NCI-H226 (cell line): ENCODE data around the gene NOTUM.
"Not testable (repeated sequence)": the region's sequence is repeated elsewhere in the genome, so short reads cannot be mapped to it uniquely, and the experiment has no call there.

Experiments
- DNase-seq: peaks from one replicate; pipeline ENCODE4 v3.0.0-alpha.2; 2015

The NOTUM gene

GRCh38 chr17:81956607-81957589 lies 4.1 kb downstream of the NOTUM start:
- DNase-seq: no peak

- DNase-seq: no peak
Observed at GRCh38 chr17:81955756-81956544, 5.0 kb downstream of the NOTUM start.

GRCh38 chr17:81955058-81955681 lies 5.8 kb downstream of the NOTUM start:
- no peak for DNase-seq

- DNase-seq: no peak
Observed at GRCh38 chr17:81954131-81955057, 6.6 kb downstream of the NOTUM start.

DNA sequence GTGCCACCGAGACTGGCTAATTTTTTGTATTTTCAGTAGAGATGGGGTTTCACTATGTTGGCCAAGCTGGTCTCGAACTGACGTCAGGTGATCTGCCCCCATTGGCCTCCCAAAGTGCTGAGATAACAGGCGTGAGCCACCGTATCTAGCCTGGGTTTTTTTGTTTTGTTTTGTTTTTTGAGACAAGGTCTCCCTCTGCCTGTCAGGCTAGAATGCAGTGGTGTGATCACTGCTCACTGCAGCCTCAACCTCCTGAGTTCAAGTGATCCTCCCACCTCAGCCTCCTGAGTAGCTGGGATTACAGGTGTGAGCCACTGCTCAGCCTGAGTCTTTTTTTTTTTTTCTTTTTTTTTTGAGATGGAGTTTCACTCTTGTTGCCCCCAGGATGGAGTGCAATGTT lies 7.5 kb downstream of the NOTUM start:
- DNase-seq: not testable (repeated sequence)

DNA sequence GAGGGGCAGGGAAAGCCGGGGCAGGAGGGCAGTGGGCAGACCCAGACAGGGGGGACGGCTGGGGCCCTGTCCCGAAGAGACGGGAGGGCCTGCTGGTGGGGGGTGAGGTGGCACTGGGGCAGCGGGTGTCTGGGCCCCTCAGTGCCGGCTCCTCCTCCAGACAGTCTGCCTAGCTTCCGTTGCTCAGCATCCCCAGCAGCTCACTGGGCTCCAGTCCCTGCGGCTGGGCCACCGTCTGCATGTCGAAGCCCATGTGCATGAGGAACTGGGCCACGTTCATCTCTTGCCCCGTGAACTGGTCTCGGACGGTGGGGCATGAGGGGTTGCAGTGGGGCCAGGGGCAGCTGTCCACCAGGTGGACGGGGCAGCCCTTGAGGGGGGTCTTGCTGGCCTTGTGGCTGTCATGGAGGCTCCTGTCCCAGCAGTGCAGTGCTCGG lies 8.2 kb downstream of the NOTUM start:
- DNase-seq: no peak

- no peak for DNase-seq
Observed at GRCh38 chr17:81951785-81952684, 9.0 kb downstream of the NOTUM start.

DNA sequence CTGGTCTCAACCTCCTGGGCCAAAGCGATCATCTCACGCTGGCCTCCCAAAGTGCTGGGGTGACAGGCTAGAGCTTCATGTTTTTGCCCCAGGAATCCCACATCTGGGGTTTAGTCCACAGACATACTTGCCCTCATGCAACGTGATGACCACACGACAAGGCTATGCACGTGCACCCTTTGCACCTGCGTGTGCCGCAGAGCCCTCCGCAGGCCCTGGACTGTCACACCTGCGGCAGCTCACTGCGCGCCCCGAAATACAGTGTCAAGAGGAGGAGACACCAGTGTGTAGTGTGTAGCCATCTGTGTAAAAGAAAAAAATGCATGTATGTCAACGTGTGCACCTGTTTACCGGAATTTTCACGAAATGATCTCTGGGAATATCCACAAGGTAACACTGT lies 10.5 kb downstream of the NOTUM start:
- DNase-seq: no peak

GRCh38 chr17:81948635-81949378 lies 12.2 kb downstream of the NOTUM start:
- no peak for DNase-seq

DNA sequence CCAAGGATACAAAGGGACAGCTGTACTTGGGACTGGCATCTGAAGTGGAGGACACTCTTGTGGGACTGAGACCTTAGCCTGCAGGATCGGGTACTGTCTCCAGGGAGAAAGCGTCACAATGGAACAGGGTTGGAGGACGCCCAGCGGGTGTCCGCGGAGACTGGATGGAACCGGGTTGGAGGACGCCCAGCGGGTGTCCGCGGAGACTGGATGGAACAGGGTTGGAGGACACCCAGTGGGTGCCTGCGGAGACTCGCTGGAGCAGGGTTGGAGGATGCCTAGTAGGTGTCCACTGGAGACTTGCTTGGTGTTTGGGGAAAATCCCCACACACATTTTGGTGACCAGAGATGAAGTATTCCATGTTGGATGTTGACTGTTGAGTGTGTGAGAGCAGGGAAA lies 13.8 kb downstream of the NOTUM start, which contains the start of gene MYADML2:
MYADML2 (minus strand) TSS at position 45 of the 400 bp plus-strand sequence. CDS start 5,492 bp downstream, outside the sequence.
- no peak for DNase-seq

- no peak for DNase-seq
Observed at GRCh38 chr17:81944858-81945257, 16.1 kb downstream of the NOTUM start.

DNA sequence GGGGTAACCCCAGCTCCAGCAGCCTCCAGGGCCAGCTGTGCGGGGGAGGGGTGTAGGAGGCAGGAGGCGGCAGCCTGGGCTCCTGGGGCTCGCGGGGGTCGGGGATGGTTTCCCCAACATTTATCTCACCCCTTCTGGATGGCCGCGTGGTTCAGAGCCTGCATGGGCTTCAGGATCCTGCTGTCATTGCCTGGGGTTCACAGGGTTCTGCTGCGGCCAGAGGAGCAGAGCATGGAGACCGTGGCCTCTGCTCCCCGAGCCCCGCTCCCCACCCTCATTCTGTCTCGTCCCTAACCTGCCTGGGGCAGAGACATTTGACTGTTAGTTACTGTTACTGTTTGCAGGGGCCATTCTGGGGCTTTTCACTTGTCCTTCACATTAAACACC lies 18.8 kb downstream of the NOTUM start:
- DNase-seq: peak; percentile 1

DNA sequence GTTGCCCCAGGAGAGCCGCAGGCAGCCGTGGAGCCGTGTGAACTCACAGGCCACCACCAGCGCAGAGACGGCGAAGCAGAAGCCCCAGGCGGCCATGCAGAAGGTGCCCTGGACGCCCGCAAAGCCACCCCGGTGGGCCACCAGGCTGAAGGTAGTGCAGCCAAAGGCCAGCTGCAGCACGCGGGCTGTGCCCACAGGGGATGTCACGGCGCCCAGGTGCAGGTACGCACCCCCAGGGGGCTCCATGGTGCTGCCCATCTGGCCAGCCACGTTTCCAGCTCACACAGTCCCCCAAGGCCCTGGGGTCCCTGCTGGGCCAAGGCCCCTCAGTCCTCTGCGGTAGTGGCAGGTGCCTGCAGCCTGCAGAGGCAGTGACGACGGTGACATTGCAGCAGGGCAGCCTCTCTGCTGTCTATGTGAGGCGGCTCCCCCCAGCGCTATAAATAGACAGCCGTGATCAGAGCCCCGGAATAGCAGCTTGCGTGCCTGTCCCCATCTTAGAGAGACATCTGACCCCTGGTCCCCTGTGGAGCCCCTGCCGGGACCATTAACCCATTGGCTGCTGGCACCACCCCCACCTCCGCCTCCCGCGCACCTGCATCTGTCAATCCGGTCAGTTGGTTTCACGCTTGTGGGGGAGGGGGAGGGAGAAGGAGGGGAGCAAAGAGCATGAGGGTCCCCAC lies 19.4 kb downstream of the NOTUM start:
- no peak for DNase-seq

DNA sequence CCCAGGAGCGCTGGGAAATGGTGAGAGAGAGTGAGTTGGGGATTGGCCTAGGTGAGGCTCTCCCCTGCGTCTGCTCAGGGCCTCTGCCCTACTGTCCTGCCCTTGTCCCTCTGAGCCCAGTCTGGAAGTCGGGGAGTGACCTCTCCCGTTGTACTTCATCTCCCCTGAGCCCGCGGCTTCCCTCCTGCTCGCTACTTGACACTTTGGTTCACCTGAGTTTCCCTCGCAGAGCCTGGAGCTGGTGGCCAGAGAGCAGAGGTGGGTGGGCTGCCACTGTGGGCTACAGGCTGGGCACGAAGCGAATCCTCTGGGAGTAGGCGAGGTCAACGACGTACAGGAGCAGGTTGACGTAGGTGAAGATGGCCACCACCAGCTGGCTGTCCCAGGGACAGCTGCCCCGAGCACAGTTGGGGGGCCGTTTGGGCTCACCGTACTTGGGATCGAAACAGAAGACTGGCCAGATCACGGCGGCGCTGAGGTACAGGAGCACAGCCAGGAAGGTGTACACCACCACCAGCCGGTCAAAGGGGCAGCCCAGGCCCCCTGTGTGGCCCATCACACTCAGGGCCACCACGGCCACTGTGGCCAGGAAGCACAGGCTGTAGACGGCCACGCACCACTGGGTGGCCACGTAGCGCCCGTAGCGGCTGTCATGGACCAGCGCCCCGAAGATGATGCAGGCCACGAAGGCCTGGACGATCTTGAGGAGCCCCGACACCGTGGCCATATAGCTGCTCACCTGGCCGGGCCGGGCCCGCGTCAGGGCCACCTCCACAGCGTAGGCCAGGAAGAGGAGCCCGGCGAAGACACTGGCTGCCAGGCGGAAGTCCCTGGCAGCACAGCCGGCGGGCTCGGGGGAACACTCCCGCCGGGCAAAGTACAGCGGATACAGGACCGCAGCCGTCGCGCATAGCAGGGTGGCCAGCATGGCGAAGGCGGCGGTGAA lies 20.2 kb downstream of the NOTUM start:
- peak; percentile 1 for DNase-seq

GRCh38 chr17:81939881-81940385 lies 21.1 kb downstream of the NOTUM start:
- peak; percentile 1 for DNase-seq

DNA sequence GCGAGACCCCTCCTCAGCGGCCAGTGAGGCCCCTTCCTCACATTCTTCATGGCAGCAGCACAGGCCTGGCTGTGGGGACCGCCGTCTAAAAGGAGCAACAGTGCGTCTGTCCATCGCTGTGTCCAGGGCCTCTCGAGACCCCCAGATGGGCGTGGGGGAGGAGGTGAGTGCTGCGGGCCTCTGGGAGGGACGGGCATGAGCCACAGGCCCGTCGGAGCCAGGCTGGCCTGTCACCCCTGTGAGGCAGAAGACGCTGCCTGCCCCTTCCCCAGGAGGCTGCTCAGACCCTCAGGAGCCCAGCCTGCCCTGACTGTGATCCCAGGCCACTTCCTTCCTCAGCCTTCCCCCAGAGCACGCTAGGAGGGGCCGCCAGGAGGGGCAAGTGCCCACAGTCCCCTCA lies 21.8 kb downstream of the NOTUM start:
- no peak for DNase-seq

DNA sequence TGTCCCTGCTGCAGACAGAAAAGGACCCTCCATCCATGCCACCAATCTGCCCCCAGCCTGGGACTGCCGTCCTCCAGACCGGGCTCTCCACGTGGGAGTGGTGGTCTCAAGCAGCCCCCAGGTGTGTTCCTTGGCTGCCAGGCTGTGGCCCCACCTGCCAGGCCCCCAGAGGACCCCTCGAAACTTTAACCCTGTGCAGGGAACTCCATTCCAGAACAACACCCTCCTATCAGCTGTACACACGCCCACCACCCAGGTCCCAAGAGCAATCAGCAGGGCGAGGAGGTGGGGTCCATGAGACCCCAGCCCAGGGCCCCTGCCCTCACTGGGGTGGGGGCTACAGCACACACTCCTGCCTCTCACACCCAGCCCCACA lies 25.3 kb downstream of the NOTUM start:
- DNase-seq: peak; percentile 1
